ENCODE measurements around the gene RANBP1.

Gene RANBP1

DNA sequence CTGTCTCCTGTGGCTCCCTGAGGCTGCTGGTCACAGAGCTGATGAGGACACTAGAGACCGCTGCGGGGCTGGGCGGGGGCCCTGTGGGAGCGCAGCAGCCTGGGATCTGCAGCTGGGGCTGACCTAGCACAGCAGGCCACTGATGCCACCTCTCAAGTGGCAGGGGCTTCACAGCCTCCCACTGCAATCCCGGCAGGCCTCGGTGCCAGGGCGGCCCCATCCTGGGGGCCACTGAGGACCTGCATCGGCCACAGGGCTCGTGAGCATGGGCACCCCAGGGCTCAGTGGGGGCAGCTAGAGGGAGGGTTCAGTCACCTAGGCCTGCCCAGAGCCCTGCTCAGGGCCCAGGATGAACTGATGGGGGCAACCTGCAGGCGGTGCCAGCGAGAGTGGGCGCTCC lies 49.5 kb downstream of the RANBP1 start:
- H3K27ac ChIP-seq = no peak overlapping the region
- H3K36me3 ChIP-seq = no peaks in the 10 kb centered on the region
- no peaks in the 10 kb centered on the region for H3K9me3 ChIP-seq (ENCODE audit: severe bottlenecking)
- no peak for TF ChIP-seq CTCF (IDR thresholded peaks at IDR 0.05; ENCODE audit: low read depth, low read length)
- no peak overlapping the region for H3K4me3 ChIP-seq (ENCODE audit: low read depth, low read length)
- H3K27me3 ChIP-seq (ENCODE audit: insufficient read depth, low read depth, severe bottlenecking) = no peaks in the 10 kb centered on the region
- DNase-seq = no peak

GRCh38 chr22:20165913-20166312 lies 50.0 kb downstream of the RANBP1 start:
- no peaks in the 10 kb centered on the region for H3K9me3 ChIP-seq (ENCODE audit: severe bottlenecking)
- no peaks in the 10 kb centered on the region for H3K36me3 ChIP-seq
- no peak for TF ChIP-seq CTCF (IDR thresholded peaks at IDR 0.05; ENCODE audit: low read depth, low read length)
- H3K27me3 ChIP-seq (ENCODE audit: insufficient read depth, low read depth, severe bottlenecking) = no peaks in the 10 kb centered on the region
- DNase-seq = no peak
- no peak overlapping the region for H3K27ac ChIP-seq
- H3K4me3 ChIP-seq (ENCODE audit: low read depth, low read length) = no peak overlapping the region

- Histone ChIP-seq H3K27me3 (ENCODE audit: insufficient read depth, low read depth, severe bottlenecking) (no peaks in the 10 kb centered on the region), H3K27ac (no peak overlapping the region), H3K9me3 (ENCODE audit: severe bottlenecking) (no peaks in the 10 kb centered on the region), H3K36me3 (no peaks in the 10 kb centered on the region), H3K4me3 (ENCODE audit: low read depth, low read length) (no peak overlapping the region)
- no peak for TF ChIP-seq CTCF (IDR thresholded peaks at IDR 0.05; ENCODE audit: low read depth, low read length)
- no peak for DNase-seq
Measured at GRCh38 chr22:20166703-20167102, 50.8 kb downstream of the RANBP1 start.

GRCh38 chr22:20167643-20168322 lies 51.9 kb downstream of the RANBP1 start:
- Histone ChIP-seq H3K27me3 (ENCODE audit: insufficient read depth, low read depth, severe bottlenecking) (no peaks in the 10 kb centered on the region), H3K4me3 (ENCODE audit: low read depth, low read length) (no peak overlapping the region), H3K36me3 (no peaks in the 10 kb centered on the region), H3K9me3 (ENCODE audit: severe bottlenecking) (no peaks in the 10 kb centered on the region), H3K27ac (no peak overlapping the region)
- DNase-seq = no peak
- TF ChIP-seq CTCF (IDR thresholded peaks at IDR 0.05; ENCODE audit: low read depth, low read length) = no peak

DNA sequence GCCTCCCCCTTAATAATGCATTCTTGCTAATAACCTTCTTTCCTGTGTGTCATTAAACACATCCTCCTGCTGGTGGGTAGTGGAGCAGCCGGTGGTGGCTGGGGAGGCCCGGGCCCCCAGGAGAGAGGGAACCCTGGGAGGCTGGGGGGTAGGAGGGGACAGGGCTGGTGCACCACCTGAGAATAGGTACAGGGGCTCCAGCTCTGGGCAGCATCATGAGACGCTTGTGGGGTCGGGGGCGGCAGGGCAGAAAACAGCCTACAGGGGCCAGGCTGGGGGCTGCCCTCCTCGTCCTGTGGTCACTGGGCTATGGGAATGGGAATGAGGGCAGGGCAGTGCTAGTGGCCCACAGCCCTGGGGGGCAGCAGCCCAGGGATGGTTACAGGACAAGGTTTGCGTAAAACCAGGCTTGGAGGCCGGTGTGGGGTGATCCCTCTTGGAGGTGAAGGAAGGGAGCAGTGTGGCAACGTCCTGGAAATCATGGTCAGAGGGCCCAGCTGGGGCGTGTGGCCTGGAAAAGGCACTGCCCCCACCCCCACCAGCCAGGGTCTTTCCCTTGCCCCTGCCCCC lies 53.4 kb downstream of the RANBP1 start:
- no peaks in the 10 kb centered on the region for H3K9me3 ChIP-seq (ENCODE audit: severe bottlenecking)
- no peaks in the 10 kb centered on the region for H3K27me3 ChIP-seq (ENCODE audit: insufficient read depth, low read depth, severe bottlenecking)
- TF ChIP-seq CTCF (IDR thresholded peaks at IDR 0.05; ENCODE audit: low read depth, low read length) = no peak
- H3K27ac ChIP-seq = no peak overlapping the region
- no peaks in the 10 kb centered on the region for H3K36me3 ChIP-seq
- no peak overlapping the region for H3K4me3 ChIP-seq (ENCODE audit: low read depth, low read length)
- DNase-seq = no peak

DNA sequence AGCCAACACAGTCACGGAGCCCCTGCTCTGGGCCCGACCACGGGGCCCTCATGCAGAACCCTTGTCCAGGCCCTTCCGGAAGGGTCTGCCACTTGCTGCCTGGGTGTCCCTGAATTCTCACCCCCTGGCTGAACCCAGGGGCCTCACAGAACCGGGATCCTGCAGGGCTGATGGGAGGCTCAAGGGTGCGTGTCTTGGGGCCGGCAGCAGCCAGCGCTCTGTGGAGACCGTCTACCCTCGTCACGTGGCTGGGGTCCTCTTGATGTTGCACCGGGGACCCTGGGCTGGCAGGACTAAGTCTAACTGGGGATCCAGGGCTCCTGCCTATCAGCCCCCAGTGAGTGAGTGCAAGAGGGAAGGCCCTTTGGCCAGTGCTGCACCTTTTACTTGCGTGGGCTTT lies 54.3 kb downstream of the RANBP1 start:
- Histone ChIP-seq H3K9me3 (ENCODE audit: severe bottlenecking) (no peaks in the 10 kb centered on the region), H3K27me3 (ENCODE audit: insufficient read depth, low read depth, severe bottlenecking) (no peaks in the 10 kb centered on the region), H3K36me3 (no peaks in the 10 kb centered on the region), H3K4me3 (ENCODE audit: low read depth, low read length) (no peak overlapping the region), H3K27ac (no peak overlapping the region)
- TF ChIP-seq CTCF (IDR thresholded peaks at IDR 0.05; ENCODE audit: low read depth, low read length) = no peak
- DNase-seq = no peak

Measured in WERI-Rb-1 (cell line).